Measurements from ENCODE around the gene RNU7-1. TPM values are rescaled to one million over a fixed set of nuclear protein-coding genes. Genes with fewer than 3 reads are reported as not detected.

The RNU7-1 gene
- total and polyA plus RNA-seq, 2 donors (not counting 1 experiment from before 2014, with no cell fraction given), result not detected

DNA sequence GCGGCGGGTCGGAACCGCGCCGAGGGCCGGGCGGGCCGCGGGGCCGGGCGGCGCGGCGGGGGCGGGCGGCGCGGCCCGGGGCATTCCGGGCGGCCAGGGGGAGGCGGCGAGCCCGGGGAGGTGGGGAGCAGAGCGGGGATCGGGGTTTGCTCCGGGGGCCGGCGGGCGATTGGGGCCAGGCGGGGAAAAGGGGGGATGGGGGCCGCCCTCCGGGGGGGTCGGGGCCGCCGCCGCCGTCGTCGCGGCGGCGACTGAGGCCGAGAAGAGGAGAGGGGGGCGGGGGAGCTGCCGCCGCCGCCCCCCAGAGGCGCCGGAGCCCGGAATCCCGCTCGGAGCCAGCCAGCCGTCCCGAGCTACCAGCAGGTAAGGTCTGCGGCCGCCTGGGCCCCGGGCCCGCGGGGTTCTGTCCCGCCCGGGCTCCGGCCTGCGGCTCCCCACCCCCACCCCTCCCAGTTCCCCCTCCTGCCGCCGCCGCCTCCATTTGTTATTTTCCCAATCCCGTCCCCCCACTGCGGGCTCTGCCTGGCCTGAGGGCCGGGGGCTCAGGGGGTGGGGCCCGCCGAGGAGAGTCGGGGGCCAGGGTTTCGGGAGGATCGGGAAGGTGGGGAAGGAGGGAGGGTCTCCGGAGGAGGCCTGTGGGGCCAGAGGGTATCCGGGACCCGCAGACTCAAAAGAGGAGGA is 15.5 kb upstream of the RNU7-1 start:
- intact Hi-C loops (cut with micrococcal nuclease), result no loop called here
- H3K36me3 ChIP-seq (replicated peaks in 1 of 2; ENCODE audit: control extremely low read depth in 1 of 2, control insufficient read depth in 1 of 2, extremely low read depth in 1 of 2, insufficient read depth in 2 of 2, low read length in 1 of 2), result no peaks in the 10 kb centered on the region
- H3K9ac ChIP-seq (ENCODE audit: low read length), result peak overlapping the region; percentile 72
- peaks cover 53% of the 10 kb centered on the region for H3K4me1 Mint-ChIP-seq
- peak overlapping the region; percentile 88 for H3K4me3 Mint-ChIP-seq
- H3K27me3 ChIP-seq (replicated peaks in 1 of 4; ENCODE audit: control extremely low read depth in 1 of 4, control insufficient read depth in 3 of 4, insufficient read depth in 4 of 4, low read length in 3 of 4), result no peaks in the 10 kb centered on the region
- H3K27ac Mint-ChIP-seq, result peak overlapping the region; percentile 97
- H3K27me3 Mint-ChIP-seq, result no peaks in the 10 kb centered on the region
- H3K9me3 ChIP-seq (ENCODE audit: control extremely low read depth in 1 of 3, control insufficient read depth in 2 of 3, insufficient read depth in 1 of 3, low read length in 2 of 3), result no peaks in the 10 kb centered on the region
- under 1% methylated on average over 36 of the region's 79 CpGs for WGBS (ENCODE audit: insufficient coverage)
- H3K4me1 ChIP-seq (ENCODE audit: control insufficient read depth in 2 of 2, insufficient read depth in 2 of 2, low read length in 2 of 2), result peaks cover 29 to 44% of the 10 kb centered on the region in 2 donors
- DNase-seq, result peak; percentile 48
- no peaks in the 10 kb centered on the region for H4K20me1 ChIP-seq (ENCODE audit: control insufficient read depth, insufficient read depth, low read length, poor library complexity, severe bottlenecking)
- no peak for TF ChIP-seq CTCF (IDR thresholded peaks at IDR 0.05)
- no peak for TF ChIP-seq EZH2 (IDR thresholded peaks at IDR 0.05; ENCODE audit: borderline replicate concordance, insufficient read depth, low read depth, low read length, poor library complexity, severe bottlenecking)
- H3K9me3 Mint-ChIP-seq (ENCODE audit: insufficient read depth), result no peaks in the 10 kb centered on the region
- H3K79me2 ChIP-seq (ENCODE audit: control insufficient read depth, insufficient read depth, low read length), result peaks cover 35% of the 10 kb centered on the region
- peak overlapping the region; percentile 90 for H2AFZ ChIP-seq (ENCODE audit: insufficient read depth, low read depth, low read length, poor library complexity, severe bottlenecking)
- ChIA-PET POLR2A (interaction anchor here (0.9 to 6.4 kb wide), 5 partner anchors 8 to 17 kb away, joined by 3 to 37 read pairs (median 3); partner anchors contain the start of genes C12orf57, ENO2 and RNU7-1), CTCF (interaction anchor here (0.6 to 2.0 kb wide), 6 partner anchors 9 to 315 kb away, joined by 3 to 14 read pairs (median 4); partner anchors contain the start of genes LPCAT3 and SPSB2)
- H3K4me2 ChIP-seq (replicated peaks; ENCODE audit: low read depth, low read length, poor library complexity, severe bottlenecking), result peak overlapping the region; percentile 99
- peak overlapping the region in 4 of 5 experiments; percentile 38 to 85 (median 68) for H3K4me3 ChIP-seq (ENCODE audit: control extremely low read depth in 1 of 5, extremely low read depth in 1 of 5, insufficient read depth in 1 of 5, low read depth in 2 of 5, low read length in 4 of 5)
- peak overlapping the region; percentile 62 to 81 for H3K27ac ChIP-seq (ENCODE audit: low read length in 2 of 2)
- peak; percentile 9 for ATAC-seq (ENCODE audit: low read depth)

Data from B cell (primary cell).